Measurements from ENCODE around the gene UNKL. TPM values are rescaled to one million over a fixed set of nuclear protein-coding genes. Genes with fewer than 3 reads are reported as not detected.
"Not testable (repeated sequence)": the region's sequence is repeated elsewhere in the genome, so short reads cannot be mapped to it uniquely, and the experiment has no call there.

UNKL gene
- total and polyA plus RNA-seq, 7 donors = 17.3 to 58.7 (median 32.6) TPM

DNA sequence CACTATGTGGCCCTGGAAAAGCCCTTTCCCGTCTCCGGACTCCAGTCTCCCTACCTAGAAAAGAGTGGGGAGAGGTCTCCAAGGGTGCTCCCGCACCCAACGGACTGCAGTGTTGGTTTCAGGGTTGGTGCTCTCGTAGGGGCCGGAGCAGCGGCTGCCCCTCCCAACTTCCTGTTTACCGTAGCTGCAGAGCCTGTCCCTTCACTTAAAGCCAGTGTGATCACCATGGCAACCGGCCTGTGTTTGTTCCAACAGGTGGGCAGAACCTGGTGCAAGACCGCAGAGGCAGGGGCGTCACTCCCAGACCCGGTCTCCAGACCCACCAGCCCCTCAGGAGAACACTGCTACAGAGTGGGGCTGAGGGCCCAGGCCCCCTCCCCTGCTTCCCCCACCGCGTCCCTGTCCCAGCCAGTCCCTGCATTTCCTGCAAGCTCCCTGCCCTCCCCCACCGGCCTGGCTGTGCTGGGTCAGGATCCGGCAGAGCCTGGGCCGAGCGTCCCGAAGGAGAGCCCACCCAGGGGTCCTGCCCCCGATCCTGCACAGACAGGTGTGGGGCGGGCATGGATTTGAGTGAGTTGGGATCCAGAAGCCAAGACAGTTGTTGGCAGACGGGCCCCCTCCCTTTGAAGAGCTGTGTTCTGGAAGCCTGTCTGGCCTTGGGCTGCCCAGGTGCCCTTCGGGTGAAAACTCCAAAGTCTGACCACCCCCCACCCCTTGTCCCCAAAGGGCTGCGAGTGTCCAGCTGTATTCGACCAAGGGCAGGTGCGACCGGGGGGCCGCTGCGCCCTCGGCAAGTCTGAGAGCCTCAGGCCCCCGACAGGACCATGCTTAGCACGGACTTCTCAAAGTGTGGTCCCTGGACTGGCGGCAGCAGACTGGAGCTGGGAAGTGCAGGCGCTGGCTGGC lies 82.5 kb downstream of the UNKL start:
- TF ChIP-seq, protein P1, sequence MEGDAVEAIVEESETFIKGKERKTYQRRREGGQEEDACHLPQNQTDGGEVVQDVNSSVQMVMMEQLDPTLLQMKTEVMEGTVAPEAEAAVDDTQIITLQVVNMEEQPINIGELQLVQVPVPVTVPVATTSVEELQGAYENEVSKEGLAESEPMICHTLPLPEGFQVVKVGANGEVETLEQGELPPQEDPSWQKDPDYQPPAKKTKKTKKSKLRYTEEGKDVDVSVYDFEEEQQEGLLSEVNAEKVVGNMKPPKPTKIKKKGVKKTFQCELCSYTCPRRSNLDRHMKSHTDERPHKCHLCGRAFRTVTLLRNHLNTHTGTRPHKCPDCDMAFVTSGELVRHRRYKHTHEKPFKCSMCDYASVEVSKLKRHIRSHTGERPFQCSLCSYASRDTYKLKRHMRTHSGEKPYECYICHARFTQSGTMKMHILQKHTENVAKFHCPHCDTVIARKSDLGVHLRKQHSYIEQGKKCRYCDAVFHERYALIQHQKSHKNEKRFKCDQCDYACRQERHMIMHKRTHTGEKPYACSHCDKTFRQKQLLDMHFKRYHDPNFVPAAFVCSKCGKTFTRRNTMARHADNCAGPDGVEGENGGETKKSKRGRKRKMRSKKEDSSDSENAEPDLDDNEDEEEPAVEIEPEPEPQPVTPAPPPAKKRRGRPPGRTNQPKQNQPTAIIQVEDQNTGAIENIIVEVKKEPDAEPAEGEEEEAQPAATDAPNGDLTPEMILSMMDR (IDR thresholded peaks at IDR 0.05) = no peak
- Histone ChIP-seq H3K27ac (no peak overlapping the region), H3K4me1 (no peaks in the 10 kb centered on the region), H3K4me3 (peak overlapping the region; percentile 59), H3K27me3 (ENCODE audit: insufficient read depth in 3 of 3, low read length in 2 of 3) (peaks cover 0 to 30% (median 25%) of the 10 kb centered on the region in 3 donors), H3K36me3 (ENCODE audit: insufficient read depth in 1 of 2, low read depth in 1 of 2) (no peaks in the 10 kb centered on the region), H3K9me3 (no peaks in the 10 kb centered on the region)
- intact Hi-C loops (cut with DNase I) = no loop called here
- 3 to 4% (median 3%) methylated on average over 33 to 34 of the region's 34 CpGs for WGBS, 3 donors
- peak in 1 of 4 donors; percentile 42 for ATAC-seq
- peak; percentile 56 to 80 for DNase-seq

DNA sequence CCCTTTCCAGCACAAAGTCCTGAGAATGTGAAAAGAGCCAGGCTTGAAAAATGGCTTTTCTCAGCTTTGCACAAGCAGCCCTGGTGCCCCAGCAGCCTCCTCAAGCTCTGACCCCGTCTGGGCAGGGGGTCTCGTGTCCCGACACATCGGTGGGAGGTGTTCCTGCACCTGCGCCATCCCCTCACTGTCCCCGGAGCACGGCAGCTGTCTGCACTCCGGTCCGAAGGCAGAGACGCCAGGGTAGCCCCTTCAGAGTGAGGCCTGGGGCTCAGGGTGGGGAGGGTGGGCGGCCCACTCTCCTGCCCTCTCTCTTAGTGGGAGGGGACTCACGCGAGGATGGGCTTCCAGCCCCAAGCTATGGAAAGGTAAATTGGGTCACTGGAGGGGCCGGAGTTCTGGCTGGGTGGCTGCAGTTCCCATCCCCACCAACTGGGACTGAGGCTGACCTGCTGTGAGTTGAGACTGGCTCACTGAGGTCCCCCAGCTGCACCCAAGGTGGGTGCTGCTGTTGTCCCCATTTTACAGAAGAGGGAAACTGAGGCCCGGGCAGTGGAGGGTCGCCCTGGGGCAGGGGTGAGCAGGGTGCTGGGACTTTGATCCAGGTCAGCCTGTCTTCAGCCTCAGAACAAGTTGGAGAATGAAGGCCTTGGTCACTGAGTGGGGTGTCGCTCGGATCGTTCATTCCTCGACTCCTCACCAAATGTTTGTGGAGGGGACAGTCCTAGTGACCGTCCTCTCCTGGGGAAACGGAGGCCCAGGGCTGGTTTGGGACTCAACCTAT lies 83.4 kb downstream of the UNKL start:
- DNase-seq (no peak), ATAC-seq (no peak)
- Histone ChIP-seq H3K27ac (no peak overlapping the region), H3K36me3 (ENCODE audit: insufficient read depth in 1 of 2, low read depth in 1 of 2) (no peaks in the 10 kb centered on the region), H3K9me3 (no peaks in the 10 kb centered on the region), H3K27me3 (ENCODE audit: insufficient read depth in 3 of 3, low read length in 2 of 3) (peaks cover 0 to 30% (median 24%) of the 10 kb centered on the region in 3 donors), H3K4me1 (no peaks in the 10 kb centered on the region), H3K4me3 (peak overlapping the region; percentile 59)
- intact Hi-C loops (cut with DNase I) = no loop called here
- TF ChIP-seq, protein P1 (IDR thresholded peaks at IDR 0.05) = no peak
- 38 to 43% (median 40%) methylated on average over 22 of the region's 22 CpGs for WGBS, 3 donors

DNA sequence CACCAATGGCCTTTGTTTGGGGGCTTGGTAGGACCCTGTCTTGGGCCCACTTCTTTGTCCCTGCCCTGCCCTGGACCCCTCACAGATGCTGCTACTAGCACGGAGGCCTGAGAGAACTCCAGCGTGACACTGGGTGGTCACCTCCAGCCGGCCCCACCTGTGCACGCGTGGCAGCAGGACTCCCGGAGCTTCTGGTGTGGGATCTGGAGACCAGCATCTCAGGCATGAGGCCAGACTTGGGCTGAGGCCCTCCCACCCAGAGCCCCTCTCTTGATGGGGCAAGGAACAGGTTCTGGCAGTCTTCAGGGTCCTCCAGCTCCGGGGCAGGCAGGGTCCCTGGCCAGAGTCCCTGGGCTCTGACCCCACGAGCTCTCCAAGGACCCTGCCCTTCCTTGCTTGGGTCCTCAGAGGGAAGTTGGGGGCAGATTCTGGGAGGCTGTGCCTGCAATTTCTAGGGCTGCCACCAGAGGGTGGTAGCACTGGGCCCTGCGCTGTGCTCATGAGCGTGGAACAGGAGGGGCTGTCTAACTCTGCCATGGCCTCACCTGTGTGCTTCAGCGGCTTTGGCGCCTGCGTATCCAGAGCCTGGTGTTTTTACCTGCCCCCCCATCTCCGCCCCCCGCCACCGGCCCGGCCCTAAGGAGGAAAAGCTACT lies 84.1 kb downstream of the UNKL start:
- peaks cover 0 to 30% (median 22%) of the 10 kb centered on the region in 3 donors for H3K27me3 ChIP-seq (ENCODE audit: insufficient read depth in 3 of 3, low read length in 2 of 3)
- no peak overlapping the region for H3K4me3 ChIP-seq
- TF ChIP-seq, protein P1 (IDR thresholded peaks at IDR 0.05) = peak; percentile 36
- no peak overlapping the region for H3K27ac ChIP-seq
- H3K4me1 ChIP-seq = no peaks in the 10 kb centered on the region
- DNase-seq (no peak), ATAC-seq (no peak)
- H3K36me3 ChIP-seq (ENCODE audit: insufficient read depth in 1 of 2, low read depth in 1 of 2) = peaks cover 0 to 6% of the 10 kb centered on the region in 2 donors
- WGBS, 3 donors = 52 to 64% (median 63%) methylated on average over 15 to 17 of the region's 17 CpGs
- intact Hi-C loops (cut with DNase I) = no loop called here
- no peaks in the 10 kb centered on the region for H3K9me3 ChIP-seq

DNA sequence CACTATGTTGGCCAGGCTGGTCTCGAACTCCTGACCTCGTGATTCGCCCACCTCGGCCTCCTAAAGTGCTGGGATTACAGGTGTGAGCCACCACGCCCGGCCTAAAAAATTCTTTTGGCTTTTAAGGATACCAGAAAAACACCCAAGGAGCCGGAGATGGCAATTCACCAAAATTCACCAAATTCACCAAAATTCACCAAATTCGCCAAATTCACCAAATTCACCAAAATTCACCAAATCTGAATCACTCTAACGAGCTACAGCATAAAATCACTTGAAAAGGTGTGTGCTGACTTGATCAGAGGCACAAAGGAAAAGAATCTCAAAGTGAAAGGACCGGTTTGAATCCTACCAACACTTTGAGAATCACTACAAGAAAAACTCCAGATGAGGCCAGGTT lies 85.5 kb downstream of the UNKL start:
- Histone ChIP-seq H3K27me3 (ENCODE audit: insufficient read depth in 3 of 3, low read length in 2 of 3) (peaks cover 0 to 18% (median 16%) of the 10 kb centered on the region in 3 donors), H3K36me3 (ENCODE audit: insufficient read depth in 1 of 2, low read depth in 1 of 2) (peaks cover 4 to 20% of the 10 kb centered on the region in 2 donors)
- DNase-seq; intact Hi-C loops (cut with DNase I); H3K4me3 ChIP-seq; H3K4me1 ChIP-seq; ATAC-seq; H3K9me3 ChIP-seq; H3K27ac ChIP-seq: not testable (repeated sequence)
- WGBS, 3 donors = 92 to 93% (median 92%) methylated on average over 10 of the region's 10 CpGs

DNA sequence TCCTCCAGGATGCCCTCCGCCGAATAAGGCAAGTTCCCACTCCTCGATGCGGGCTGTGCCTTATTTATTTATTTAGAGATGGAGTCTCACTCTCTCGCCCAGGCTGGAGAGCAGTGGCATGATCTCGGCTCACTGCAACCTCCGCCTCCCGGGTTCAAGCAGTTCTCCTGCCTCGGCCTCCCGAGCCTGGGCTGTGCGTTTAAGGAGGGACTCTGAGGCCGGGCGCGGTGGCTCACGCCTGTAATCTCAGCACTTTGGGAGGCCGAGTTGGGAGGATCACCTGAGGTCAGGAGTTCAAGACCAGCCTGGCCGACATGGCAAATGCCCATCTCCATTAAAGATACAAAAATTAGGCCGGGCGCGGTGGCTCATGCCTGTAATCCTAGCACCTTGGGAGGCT lies 86.4 kb downstream of the UNKL start:
- H3K27ac ChIP-seq; H3K9me3 ChIP-seq; H3K4me1 ChIP-seq; intact Hi-C loops (cut with DNase I); ATAC-seq; DNase-seq; H3K4me3 ChIP-seq: not testable (repeated sequence)
- Histone ChIP-seq H3K36me3 (ENCODE audit: insufficient read depth in 1 of 2, low read depth in 1 of 2) (peaks cover 4 to 28% of the 10 kb centered on the region in 2 donors), H3K27me3 (ENCODE audit: insufficient read depth in 3 of 3, low read length in 2 of 3) (peaks cover 0 to 11% (median 10%) of the 10 kb centered on the region in 3 donors)
- WGBS, 3 donors = 86 to 87% (median 87%) methylated on average over 20 of the region's 20 CpGs

All from psoas muscle (tissue), 8 donors.